Osteoblast (primary cell): ENCODE data around the gene BSN. TPM values are rescaled to one million over a fixed set of nuclear protein-coding genes. Genes with fewer than 3 reads are reported as not detected.

Experiments used
- DNase-seq: peaks from one replicate; pipeline ENCODE4 v3.0.0; 2011; ENCODE audit warnings: low spot score, mixed read lengths; ENCODE audit not compliant: insufficient read length; ENCODE audit errors: missing footprints
- H2AFZ ChIP-seq: 2 replicates; pipeline ENCODE4 v1.6.0; 2011; ENCODE audit warnings: mild to moderate bottlenecking, low read length
- H3K27ac ChIP-seq: 2 replicates; pipeline ENCODE4 v1.5.1; 2011; ENCODE audit warnings: mild to moderate bottlenecking, low read depth, low read length, moderate library complexity
- H3K27me3 ChIP-seq: 2 replicates; pipeline ENCODE4 v1.6.0; 2012; ENCODE audit warnings: mild to moderate bottlenecking, control low read depth, inconsistent platforms, low read length, moderate library complexity; ENCODE audit not compliant: insufficient read depth
- H3K36me3 ChIP-seq: 2 replicates; pipeline ENCODE4 v1.5.1; 2011; ENCODE audit warnings: mild to moderate bottlenecking, low read length, control low read depth, moderate library complexity; ENCODE audit not compliant: insufficient read depth
- H3K4me1 ChIP-seq: 2 replicates; pipeline ENCODE4 v1.5.1; 2011; ENCODE audit warnings: mild to moderate bottlenecking, low read length, control low read depth, moderate library complexity; ENCODE audit not compliant: insufficient read depth
- H3K4me2 ChIP-seq: 2 replicates; pipeline ENCODE4 v1.6.0; 2011; ENCODE audit warnings: mild to moderate bottlenecking, low read length; ENCODE audit not compliant: insufficient read depth
- H3K4me3 ChIP-seq: fragments of 200-600 bp; sonication (generic); 3 replicates; pipeline ENCODE4 v1.5.1; 2012; ENCODE audit warnings: mild to moderate bottlenecking, low read length, inconsistent platforms; ENCODE audit not compliant: insufficient read depth
- H3K79me2 ChIP-seq: 2 replicates; pipeline ENCODE4 v1.6.0; 2012; ENCODE audit warnings: mild to moderate bottlenecking, low read length, control low read depth, inconsistent platforms; ENCODE audit not compliant: insufficient read depth
- H3K9me3 ChIP-seq: 2 replicates; pipeline ENCODE4 v1.5.1; 2011; ENCODE audit warnings: low read depth, low read length, control low read depth
- H4K20me1 ChIP-seq: 2 replicates; pipeline ENCODE4 v1.6.0; 2012; ENCODE audit warnings: mild to moderate bottlenecking, low read length, control low read depth; ENCODE audit not compliant: insufficient read depth
- total RNA-seq: library from RNA; depleted of rRNA; stranded (reverse); fragments of >200 nt; gene quantifications from 2 replicates; pipeline ENCODE4 v1.2.3, GENCODE V29; 2012
- TF ChIP-seq, protein P1 (sequence below): IDR thresholded peaks from 2 replicates; pipeline ENCODE4 v1.5.1; 2011; ENCODE audit warnings: mild to moderate bottlenecking, low read depth, low read length, moderate library complexity; ENCODE audit errors: extremely low read depth

Gene BSN
- total RNA-seq, 1 donor: under 0.01 TPM

DNA sequence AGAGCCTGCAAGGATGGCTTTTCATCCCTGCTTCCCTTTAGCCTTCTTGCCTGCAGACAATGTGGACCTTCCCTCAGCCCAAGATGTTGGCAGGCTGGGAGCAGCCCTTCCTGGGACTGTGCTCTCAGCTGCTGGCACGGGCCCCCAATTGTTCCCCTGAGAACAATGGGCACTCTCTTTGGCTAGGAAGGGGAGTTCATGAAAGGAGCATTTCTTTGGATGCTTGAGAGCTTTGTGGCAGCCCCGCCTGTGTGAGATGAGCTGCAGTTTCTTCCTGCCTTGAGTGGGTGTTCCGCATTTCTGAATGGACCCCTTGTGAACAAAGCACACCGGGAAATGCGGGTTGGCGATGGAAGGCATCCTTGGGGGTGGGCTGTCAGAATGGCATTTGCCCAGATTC lies 35.0 kb upstream of the BSN start:
- Histone ChIP-seq H3K9me3 (no peaks in the 10 kb centered on the region), H3K4me1 (no peaks in the 10 kb centered on the region), H3K4me3 (no peak overlapping the region), H3K27ac (no peak overlapping the region), H4K20me1 (peaks cover 17% of the 10 kb centered on the region), H3K79me2 (peaks cover 2% of the 10 kb centered on the region), H2AFZ (no peak overlapping the region), H3K36me3 (no peaks in the 10 kb centered on the region), H3K27me3 (no peaks in the 10 kb centered on the region), H3K4me2 (no peak overlapping the region)
- TF ChIP-seq, protein P1, sequence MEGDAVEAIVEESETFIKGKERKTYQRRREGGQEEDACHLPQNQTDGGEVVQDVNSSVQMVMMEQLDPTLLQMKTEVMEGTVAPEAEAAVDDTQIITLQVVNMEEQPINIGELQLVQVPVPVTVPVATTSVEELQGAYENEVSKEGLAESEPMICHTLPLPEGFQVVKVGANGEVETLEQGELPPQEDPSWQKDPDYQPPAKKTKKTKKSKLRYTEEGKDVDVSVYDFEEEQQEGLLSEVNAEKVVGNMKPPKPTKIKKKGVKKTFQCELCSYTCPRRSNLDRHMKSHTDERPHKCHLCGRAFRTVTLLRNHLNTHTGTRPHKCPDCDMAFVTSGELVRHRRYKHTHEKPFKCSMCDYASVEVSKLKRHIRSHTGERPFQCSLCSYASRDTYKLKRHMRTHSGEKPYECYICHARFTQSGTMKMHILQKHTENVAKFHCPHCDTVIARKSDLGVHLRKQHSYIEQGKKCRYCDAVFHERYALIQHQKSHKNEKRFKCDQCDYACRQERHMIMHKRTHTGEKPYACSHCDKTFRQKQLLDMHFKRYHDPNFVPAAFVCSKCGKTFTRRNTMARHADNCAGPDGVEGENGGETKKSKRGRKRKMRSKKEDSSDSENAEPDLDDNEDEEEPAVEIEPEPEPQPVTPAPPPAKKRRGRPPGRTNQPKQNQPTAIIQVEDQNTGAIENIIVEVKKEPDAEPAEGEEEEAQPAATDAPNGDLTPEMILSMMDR: no peak
- peak; percentile 6 for DNase-seq

GRCh38 chr3:49519916-49520385 lies 34.3 kb upstream of the BSN start:
- Histone ChIP-seq H4K20me1 (peaks cover 17% of the 10 kb centered on the region), H3K4me3 (no peak overlapping the region), H3K27me3 (no peaks in the 10 kb centered on the region), H3K27ac (no peak overlapping the region), H3K79me2 (peaks cover 2% of the 10 kb centered on the region), H3K9me3 (no peaks in the 10 kb centered on the region), H3K4me1 (no peaks in the 10 kb centered on the region), H3K36me3 (no peaks in the 10 kb centered on the region), H3K4me2 (no peak overlapping the region), H2AFZ (no peak overlapping the region)
- TF ChIP-seq, protein P1: no peak
- DNase-seq: no peak

DNA sequence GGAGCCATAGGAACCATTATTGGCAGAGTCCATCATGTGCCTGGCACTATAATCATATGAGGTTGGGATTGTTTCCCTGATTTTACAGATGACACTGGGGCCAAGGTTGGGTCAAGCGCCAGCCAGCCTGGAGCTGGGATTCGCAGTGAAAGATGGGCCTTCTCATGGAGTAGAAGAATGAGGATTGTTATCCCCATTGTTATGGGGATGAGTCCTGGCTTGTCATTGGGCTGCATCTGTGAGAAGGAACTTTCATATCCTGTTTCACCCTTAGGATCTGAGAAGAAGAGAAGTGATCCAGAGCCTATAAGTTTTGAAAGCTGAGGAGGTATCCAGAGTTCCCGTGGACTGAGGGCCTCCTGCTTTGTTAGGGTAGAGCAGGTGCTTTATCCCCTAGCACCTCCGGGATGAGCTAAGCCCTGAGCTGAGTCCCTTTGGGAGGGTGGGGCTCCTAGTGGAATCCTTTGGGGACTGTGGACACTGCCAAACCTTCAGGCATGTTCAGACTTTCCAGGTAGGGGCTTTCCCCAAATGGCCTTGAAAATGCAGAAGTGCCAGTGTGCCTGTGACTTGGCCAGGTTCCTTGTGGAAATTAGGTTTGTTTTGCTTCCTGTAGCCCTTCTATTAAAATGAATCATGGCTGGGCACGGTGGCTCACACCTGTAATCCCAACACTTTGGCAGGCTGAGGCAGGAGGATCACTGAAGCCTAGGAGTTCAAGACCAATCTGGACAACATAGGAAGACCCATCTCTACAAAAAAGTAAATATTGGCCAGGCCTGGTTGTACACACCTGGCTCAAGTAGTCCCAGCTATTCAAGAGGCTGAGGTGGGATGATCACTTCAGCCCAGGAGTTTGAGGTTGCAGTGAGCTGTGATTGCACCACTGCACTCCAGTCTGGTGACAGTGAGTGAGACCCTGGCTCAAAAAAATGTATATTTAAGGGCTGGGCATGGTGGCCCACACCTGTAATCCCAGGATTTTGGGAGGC lies 30.2 kb upstream of the BSN start:
- Histone ChIP-seq H3K4me1 (no peaks in the 10 kb centered on the region), H3K4me3 (no peak overlapping the region), H4K20me1 (peaks cover 13% of the 10 kb centered on the region), H3K27ac (no peak overlapping the region), H3K36me3 (no peaks in the 10 kb centered on the region), H3K9me3 (no peaks in the 10 kb centered on the region), H3K27me3 (no peaks in the 10 kb centered on the region), H3K79me2 (peaks cover 2% of the 10 kb centered on the region), H2AFZ (no peak overlapping the region), H3K4me2 (no peak overlapping the region)
- TF ChIP-seq, protein P1: no peak
- peak; percentile 73 for DNase-seq

GRCh38 chr3:49529567-49529966 lies 24.7 kb upstream of the BSN start:
- Histone ChIP-seq H3K27ac (no peak overlapping the region), H3K4me1 (no peaks in the 10 kb centered on the region), H3K9me3 (no peaks in the 10 kb centered on the region), H3K4me2 (no peak overlapping the region), H2AFZ (no peak overlapping the region), H4K20me1 (no peaks in the 10 kb centered on the region), H3K4me3 (no peak overlapping the region), H3K36me3 (peaks cover 10% of the 10 kb centered on the region), H3K27me3 (no peaks in the 10 kb centered on the region), H3K79me2 (no peaks in the 10 kb centered on the region)
- no peak for DNase-seq
- TF ChIP-seq, protein P1: no peak
